Bronchial epithelial cell (primary cell): ENCODE measurements around the gene RAB24. TPM values are rescaled to one million over a fixed set of nuclear protein-coding genes. Genes with fewer than 3 reads are reported as not detected.

Experiments used
- DNase-seq: peaks from one replicate; pipeline ENCODE4 v3.0.0-alpha.2; 2010; ENCODE audit warnings: low read depth
- FAIRE-seq: peaks from 2 replicates; lab custom pipeline; 2011; peaks lifted over from hg19 to GRCh38; lab: Jason Lieb, UNC
- H3K27me3 ChIP-seq: 2 replicates; pipeline ENCODE4 v1.5.1; 2011; ENCODE audit warnings: low read length; ENCODE audit not compliant: control insufficient read depth, insufficient read depth
- H3K36me3 ChIP-seq: 2 replicates; pipeline ENCODE4 v1.5.1; 2011; ENCODE audit warnings: low read length; ENCODE audit not compliant: control insufficient read depth, insufficient read depth
- H3K4me3 ChIP-seq: 2 replicates; pipeline ENCODE4 v1.5.1; 2011; ENCODE audit warnings: mild to moderate bottlenecking, low read depth, low read length, control low read depth
- total RNA-seq: library from RNA; depleted of rRNA; stranded (reverse); fragments of >200 nt; gene quantifications from 2 replicates; pipeline ENCODE4 v1.2.1, GENCODE V29; 2014
- TF ChIP-seq, protein P1 (sequence below): IDR thresholded peaks from 2 replicates; pipeline ENCODE4 v1.5.1; 2011; ENCODE audit warnings: mild to moderate bottlenecking, moderate library complexity, low read length, control low read depth, inconsistent platforms; ENCODE audit not compliant: insufficient read depth, severe bottlenecking

The RAB24 gene
- total RNA-seq, 1 donor from 2014 or later = 16.6 TPM

DNA sequence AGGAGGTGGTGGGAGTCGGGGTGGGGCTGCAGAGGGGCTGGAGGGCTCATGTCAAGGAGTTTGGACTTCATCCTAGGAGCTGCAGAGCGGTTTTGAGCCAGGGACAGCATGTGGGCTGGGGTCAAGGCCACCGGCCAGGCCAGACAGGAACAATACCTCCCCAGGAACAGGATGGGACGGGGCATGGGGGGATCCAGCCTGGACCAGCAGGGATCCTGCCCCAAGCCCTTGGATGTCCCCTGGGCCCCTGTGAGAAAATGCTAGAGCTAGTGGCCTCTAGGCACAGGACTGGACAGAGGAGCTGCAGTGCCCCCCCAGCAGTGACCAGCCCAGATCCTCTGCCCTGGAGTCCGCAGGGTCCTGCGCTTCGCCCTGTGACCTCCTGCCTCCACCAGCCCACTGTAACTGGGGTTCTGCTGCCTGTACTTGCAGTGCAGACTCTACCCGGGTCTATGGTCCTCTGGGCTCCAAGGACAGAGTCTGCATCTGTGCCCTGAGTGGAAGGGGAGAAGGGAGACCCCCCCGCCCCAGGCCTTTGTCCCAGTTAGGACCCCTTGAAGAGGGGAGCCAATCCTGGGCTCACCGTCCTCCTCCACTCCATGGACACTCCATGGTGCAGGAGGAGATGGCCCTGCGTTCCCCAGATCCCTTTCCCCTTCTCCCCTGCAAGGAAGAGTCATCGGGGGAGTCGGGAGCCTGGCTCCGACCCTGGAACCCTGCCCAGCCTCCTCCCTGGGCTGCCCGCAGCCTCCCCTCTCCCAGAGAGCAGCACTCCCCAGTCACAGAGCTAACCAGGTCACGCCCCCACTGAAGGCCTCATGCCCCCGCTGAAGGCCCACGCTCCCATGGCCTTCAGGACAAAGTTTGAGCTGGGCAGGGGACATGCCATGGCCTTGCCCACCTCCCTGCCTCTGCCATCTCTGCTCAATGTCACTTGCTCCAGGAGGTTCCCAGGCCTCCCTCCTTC lies 11.1 kb upstream of the RAB24 start:
- Histone ChIP-seq H3K27me3 (no peaks in the 10 kb centered on the region), H3K4me3 (no peak overlapping the region), H3K36me3 (peaks cover 3% of the 10 kb centered on the region)
- DNase-seq (no peak), FAIRE-seq (no peak)
- TF ChIP-seq, protein P1, sequence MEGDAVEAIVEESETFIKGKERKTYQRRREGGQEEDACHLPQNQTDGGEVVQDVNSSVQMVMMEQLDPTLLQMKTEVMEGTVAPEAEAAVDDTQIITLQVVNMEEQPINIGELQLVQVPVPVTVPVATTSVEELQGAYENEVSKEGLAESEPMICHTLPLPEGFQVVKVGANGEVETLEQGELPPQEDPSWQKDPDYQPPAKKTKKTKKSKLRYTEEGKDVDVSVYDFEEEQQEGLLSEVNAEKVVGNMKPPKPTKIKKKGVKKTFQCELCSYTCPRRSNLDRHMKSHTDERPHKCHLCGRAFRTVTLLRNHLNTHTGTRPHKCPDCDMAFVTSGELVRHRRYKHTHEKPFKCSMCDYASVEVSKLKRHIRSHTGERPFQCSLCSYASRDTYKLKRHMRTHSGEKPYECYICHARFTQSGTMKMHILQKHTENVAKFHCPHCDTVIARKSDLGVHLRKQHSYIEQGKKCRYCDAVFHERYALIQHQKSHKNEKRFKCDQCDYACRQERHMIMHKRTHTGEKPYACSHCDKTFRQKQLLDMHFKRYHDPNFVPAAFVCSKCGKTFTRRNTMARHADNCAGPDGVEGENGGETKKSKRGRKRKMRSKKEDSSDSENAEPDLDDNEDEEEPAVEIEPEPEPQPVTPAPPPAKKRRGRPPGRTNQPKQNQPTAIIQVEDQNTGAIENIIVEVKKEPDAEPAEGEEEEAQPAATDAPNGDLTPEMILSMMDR = no peak

- no peaks in the 10 kb centered on the region for H3K27me3 ChIP-seq
- H3K36me3 ChIP-seq = peaks cover 3% of the 10 kb centered on the region
- FAIRE-seq (no peak), DNase-seq (no peak)
- TF ChIP-seq, protein P1 = no peak
- no peak overlapping the region for H3K4me3 ChIP-seq
These were observed 10.2 kb upstream of the RAB24 start for GRCh38 chr5:177313561-177314259.

DNA sequence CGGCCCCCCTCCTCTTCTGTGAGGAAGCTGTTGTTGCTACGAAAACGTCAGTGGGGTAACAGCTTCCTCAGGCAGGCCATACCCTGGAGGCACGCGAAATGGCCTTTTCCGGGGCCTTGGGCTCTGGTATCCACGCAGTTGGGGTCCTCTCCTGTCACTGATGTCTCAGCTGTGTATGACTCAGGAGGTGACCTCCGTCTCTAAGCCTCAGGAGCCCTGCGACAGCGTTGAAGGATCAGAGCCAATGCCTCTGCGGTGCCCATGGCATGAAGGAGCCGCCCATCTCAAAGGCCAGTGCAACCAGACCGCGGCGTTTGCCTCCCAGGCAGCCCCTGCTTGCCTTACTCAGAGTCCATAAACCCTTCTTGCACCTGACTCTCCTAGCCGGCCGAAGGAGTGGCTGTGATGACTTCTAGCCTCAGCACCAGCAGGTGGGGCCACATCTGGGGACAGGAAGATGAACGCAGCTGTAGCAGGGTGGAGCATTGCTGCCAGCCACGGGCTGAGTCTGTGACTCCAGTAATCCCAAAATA lies 9.2 kb upstream of the RAB24 start:
- TF ChIP-seq, protein P1 = no peak
- no peak for DNase-seq
- FAIRE-seq = no peak
- H3K4me3 ChIP-seq = no peak overlapping the region
- H3K27me3 ChIP-seq = no peaks in the 10 kb centered on the region
- H3K36me3 ChIP-seq = peaks cover 3% of the 10 kb centered on the region

GRCh38 chr5:177311723-177312648 lies 8.5 kb upstream of the RAB24 start, which contains the start of gene MXD3:
Gene MXD3, minus strand, starts transcription at chr5:177311898. Its CDS starts 68 bp downstream, at chr5:177311830.
- FAIRE-seq = no peak
- TF ChIP-seq, protein P1 = no peak

GRCh38 chr5:177311392-177311722 lies 7.8 kb upstream of the RAB24 start:
- TF ChIP-seq, protein P1 = no peak
- Histone ChIP-seq H3K36me3 (no peaks in the 10 kb centered on the region), H3K4me3 (peak overlapping the region; percentile 73), H3K27me3 (no peaks in the 10 kb centered on the region)
- DNase-seq (no peak), FAIRE-seq (no peak)

More at GRCh38 chr5:177311723-177312648, 8.5 kb upstream of the RAB24 start, which contains the start of gene MXD3:
- H3K36me3 ChIP-seq = peaks cover 1% of the 10 kb centered on the region
- H3K4me3 ChIP-seq = peak within 1 kb of the TSS; percentile 73
- H3K27me3 ChIP-seq = no peaks in the 10 kb centered on the region
- DNase-seq = peak; percentile 82
